CD4-positive, alpha-beta T cell (primary cell): ENCODE data around the gene SUPT3H. TPM values are rescaled to one million over a fixed set of nuclear protein-coding genes. Genes with fewer than 3 reads are reported as not detected.

Experiments
- ATAC-seq: fragments of 200-7000 bp; cut with Tn5 transposase; one replicate; pipeline ENCODE4 v1.10.0; 2022; ENCODE audit warnings: mild to moderate bottlenecking; ENCODE audit not compliant: poor library complexity
- CTCF ChIA-PET: fragments of 350-600 bp; sonication (Branson Sonifier 250); formaldehyde crosslinking; loops from one replicate; lab custom pipeline; 2021; ENCODE audit warnings: antibody characterized with exemption, inconsistent platforms; lab: Charles Lee
- POLR2A ChIA-PET: fragments of 350-600 bp; sonication (Branson Sonifier 250); formaldehyde crosslinking; loops from one replicate; lab custom pipeline; 2021; ENCODE audit warnings: antibody characterized with exemption, inconsistent platforms; lab: Charles Lee
- DNase-seq, 14 experiments: peaks; one replicate each; pipeline ENCODE4 v3.0.0-alpha.2; 2013 to 2020; ENCODE audit warnings: mixed read lengths in 2 of 14
- H3K27ac ChIP-seq, 2 donors: one replicate each; pipeline versions ENCODE4 v1.5.1 to v1.7.0; 2013; ENCODE audit warnings: low read length in 2 of 2, low read depth in 1 of 2, mild to moderate bottlenecking in 1 of 2
- H3K27me3 ChIP-seq, 2 experiments: 1 replicate in 1 of 2; 2 replicates in 1 of 2; pipeline versions ENCODE4 v1.6.1 to v1.7.0; 2013; ENCODE audit warnings: low read length in 2 of 2, control low read depth in 1 of 2, mild to moderate bottlenecking in 1 of 2, moderate library complexity in 1 of 2; ENCODE audit not compliant: insufficient read depth in 2 of 2, control insufficient read depth in 1 of 2
- H3K36me3 ChIP-seq: one replicate; pipeline ENCODE4 v1.6.1; 2013; ENCODE audit warnings: low read length, control low read depth; ENCODE audit not compliant: insufficient read depth
- H3K4me1 ChIP-seq: one replicate; pipeline ENCODE4 v1.6.1; 2013; ENCODE audit warnings: low read length, control low read depth; ENCODE audit not compliant: insufficient read depth
- H3K4me3 ChIP-seq: one replicate; pipeline ENCODE4 v1.5.1; 2013; ENCODE audit warnings: mild to moderate bottlenecking, low read length, moderate library complexity
- H3K9me3 ChIP-seq, 2 experiments: 1 replicate in 1 of 2; 2 replicates in 1 of 2; pipeline versions ENCODE4 v1.6.1 to v1.7.0; 2013; ENCODE audit warnings: low read length in 2 of 2, mild to moderate bottlenecking in 2 of 2, control low read depth in 1 of 2, moderate library complexity in 1 of 2; ENCODE audit not compliant: control insufficient read depth in 1 of 2, insufficient read depth in 1 of 2
- H3K27ac Mint-ChIP-seq: one replicate; pipeline ENCODE4 v1.8.0; 2020; ENCODE audit warnings: mixed read lengths
- H3K27me3 Mint-ChIP-seq: one replicate; pipeline ENCODE4 v1.8.0; 2021; ENCODE audit warnings: mixed read lengths
- H3K36me3 Mint-ChIP-seq: one replicate; pipeline ENCODE4 v1.8.0; 2021; ENCODE audit warnings: low read depth, mixed read lengths
- H3K4me1 Mint-ChIP-seq: one replicate; pipeline ENCODE4 v1.8.0; 2021; ENCODE audit warnings: low read depth, mixed read lengths
- H3K4me3 Mint-ChIP-seq: one replicate; pipeline ENCODE4 v1.8.0; 2020; ENCODE audit warnings: mild to moderate bottlenecking, mixed read lengths
- H3K9me3 Mint-ChIP-seq: one replicate; pipeline ENCODE4 v1.8.0; 2020; ENCODE audit warnings: mixed read lengths
- intact Hi-C, 2 experiments: fragments of 100-400 bp; cut with DNase I in 1 of 2; cut with micrococcal nuclease in 1 of 2; formaldehyde crosslinking; loops; one replicate each; pipeline versions ENCODE4 v1.15.1 to v1.9.0; 2023 to 2025; cut with DNase I, micrococcal nuclease
- total RNA-seq, 174 experiments: library from RNA in 2 of 174; stranded (reverse) in 2 of 174; gene quantifications; one replicate each; pipeline ENCODE4 v1.2.3 and lab custom pipeline; 2021 to 2026
- TF ChIP-seq, protein P1 (sequence below): fragments of 200-600 bp; IDR thresholded peaks from one replicate; pipeline ENCODE4 v1.8.0; 2022; ENCODE audit warnings: antibody characterized with exemption, mild to moderate bottlenecking

Gene SUPT3H
- total RNA-seq, 2 experiments from 2014 or later, result 8.9 to 10.5 TPM

DNA sequence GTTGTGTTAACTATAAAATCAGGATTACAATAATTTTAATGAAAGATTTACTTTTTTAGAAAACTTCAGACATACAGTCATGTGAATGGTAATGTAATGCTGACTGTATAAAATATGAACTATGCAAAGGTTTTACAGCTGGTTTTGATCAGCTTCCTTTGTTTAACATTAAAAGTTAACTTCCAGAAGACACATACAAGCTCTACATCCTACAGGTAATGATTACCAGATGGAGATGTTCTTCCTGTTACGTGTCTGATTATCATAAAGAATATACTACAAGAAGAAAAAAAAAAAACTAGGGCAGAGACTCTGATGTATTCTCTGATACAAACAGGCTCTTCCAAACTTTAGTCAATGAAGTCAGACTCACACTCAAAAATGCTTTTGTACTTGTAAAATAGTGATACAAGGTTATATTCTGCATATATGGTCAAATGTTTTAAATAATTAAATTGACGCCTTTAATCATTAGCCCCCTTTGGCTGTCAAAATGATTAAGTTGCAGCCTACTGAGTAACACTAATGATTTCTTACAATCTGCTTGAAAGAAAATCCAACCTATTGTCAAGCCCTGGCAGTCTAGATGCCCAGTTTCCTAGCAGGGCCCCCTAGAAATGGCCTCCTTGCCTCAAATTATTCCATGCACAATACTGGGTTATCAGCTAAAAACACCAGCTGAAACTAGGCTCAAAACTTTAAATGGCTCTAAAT is 301.4 kb downstream of the SUPT3H start:
- Mint-ChIP-seq H3K4me1 (peaks cover 29% of the 10 kb centered on the region), H3K27me3 (no peaks in the 10 kb centered on the region), H3K36me3 (peaks cover 23% of the 10 kb centered on the region), H3K27ac (no peak overlapping the region), H3K4me3 (no peak overlapping the region), H3K9me3 (peaks cover 15% of the 10 kb centered on the region)
- no peak overlapping the region for H3K4me3 ChIP-seq
- H3K27me3 ChIP-seq, result no peaks in the 10 kb centered on the region
- TF ChIP-seq, protein P1, sequence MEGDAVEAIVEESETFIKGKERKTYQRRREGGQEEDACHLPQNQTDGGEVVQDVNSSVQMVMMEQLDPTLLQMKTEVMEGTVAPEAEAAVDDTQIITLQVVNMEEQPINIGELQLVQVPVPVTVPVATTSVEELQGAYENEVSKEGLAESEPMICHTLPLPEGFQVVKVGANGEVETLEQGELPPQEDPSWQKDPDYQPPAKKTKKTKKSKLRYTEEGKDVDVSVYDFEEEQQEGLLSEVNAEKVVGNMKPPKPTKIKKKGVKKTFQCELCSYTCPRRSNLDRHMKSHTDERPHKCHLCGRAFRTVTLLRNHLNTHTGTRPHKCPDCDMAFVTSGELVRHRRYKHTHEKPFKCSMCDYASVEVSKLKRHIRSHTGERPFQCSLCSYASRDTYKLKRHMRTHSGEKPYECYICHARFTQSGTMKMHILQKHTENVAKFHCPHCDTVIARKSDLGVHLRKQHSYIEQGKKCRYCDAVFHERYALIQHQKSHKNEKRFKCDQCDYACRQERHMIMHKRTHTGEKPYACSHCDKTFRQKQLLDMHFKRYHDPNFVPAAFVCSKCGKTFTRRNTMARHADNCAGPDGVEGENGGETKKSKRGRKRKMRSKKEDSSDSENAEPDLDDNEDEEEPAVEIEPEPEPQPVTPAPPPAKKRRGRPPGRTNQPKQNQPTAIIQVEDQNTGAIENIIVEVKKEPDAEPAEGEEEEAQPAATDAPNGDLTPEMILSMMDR, result no peak
- no peaks in the 10 kb centered on the region for H3K36me3 ChIP-seq
- ChIA-PET POLR2A (interaction anchor here (0.7 kb wide), 1 partner anchor 13 kb away, joined by 4 read pairs; no protein-coding TSS in a partner anchor), CTCF (interaction anchor here (0.6 kb wide), 1 partner anchor 78 kb away, joined by 3 read pairs; no protein-coding TSS in a partner anchor)
- DNase-seq (no peak), ATAC-seq (no peak)
- no peaks in the 10 kb centered on the region for H3K4me1 ChIP-seq
- no peak overlapping the region for H3K27ac ChIP-seq
- intact Hi-C loops, result no loop called here
- peaks cover 14 to 17% of the 10 kb centered on the region in 2 experiments for H3K9me3 ChIP-seq

DNA sequence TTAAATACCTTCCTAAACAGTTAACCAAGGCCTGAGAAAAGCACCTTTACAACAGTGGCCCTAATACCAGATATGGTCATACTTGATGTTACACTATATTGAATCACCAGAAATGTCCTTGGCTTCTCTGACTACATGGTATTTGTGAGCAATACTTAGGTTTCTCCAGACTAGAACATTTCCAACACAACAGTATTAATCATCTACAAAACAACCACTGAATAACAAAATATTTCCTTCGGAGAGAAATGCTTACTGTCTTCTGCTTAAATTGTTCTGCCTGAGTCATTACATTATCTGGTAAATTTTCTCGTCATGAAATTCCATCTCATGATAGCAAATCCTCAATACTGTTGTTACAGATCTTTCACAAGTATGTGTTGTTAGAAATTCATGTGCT is 302.5 kb downstream of the SUPT3H start:
- Mint-ChIP-seq H3K9me3 (peaks cover 12% of the 10 kb centered on the region), H3K27me3 (no peaks in the 10 kb centered on the region), H3K36me3 (peaks cover 19% of the 10 kb centered on the region), H3K4me1 (peaks cover 32% of the 10 kb centered on the region), H3K27ac (no peak overlapping the region), H3K4me3 (no peak overlapping the region)
- H3K27ac ChIP-seq, result no peak overlapping the region
- H3K4me3 ChIP-seq, result no peak overlapping the region
- no peaks in the 10 kb centered on the region for H3K36me3 ChIP-seq
- ATAC-seq, result no peak
- no peaks in the 10 kb centered on the region for H3K27me3 ChIP-seq
- intact Hi-C loops, result no loop called here
- peaks cover 14 to 17% of the 10 kb centered on the region in 2 experiments for H3K9me3 ChIP-seq
- DNase-seq, result no peak
- no peaks in the 10 kb centered on the region for H3K4me1 ChIP-seq
- ChIA-PET POLR2A (no interaction called here), CTCF (no interaction called here)
- TF ChIP-seq, protein P1, result no peak

DNA sequence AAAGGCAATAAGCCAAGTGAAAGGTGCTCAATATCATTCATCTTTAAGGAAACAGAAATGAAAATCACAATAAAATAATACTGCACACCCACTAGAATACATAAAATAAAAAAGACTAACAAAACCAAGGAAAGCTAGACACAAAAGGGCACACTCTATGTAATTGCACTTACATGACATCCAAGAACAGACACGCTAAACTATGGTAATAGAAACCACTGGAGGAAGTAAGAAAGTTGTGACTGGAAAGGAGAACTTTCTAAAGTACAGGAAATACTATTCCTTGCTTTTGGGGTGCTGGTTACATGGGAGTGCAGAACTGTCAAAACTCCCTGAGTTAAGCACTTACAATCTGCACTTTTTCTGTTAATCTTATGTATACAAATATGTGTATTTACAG is 303.3 kb downstream of the SUPT3H start:
- H3K27me3 ChIP-seq, result no peaks in the 10 kb centered on the region
- no peaks in the 10 kb centered on the region for H3K36me3 ChIP-seq
- no peak for DNase-seq
- TF ChIP-seq, protein P1, result no peak
- Mint-ChIP-seq H3K27me3 (no peaks in the 10 kb centered on the region), H3K9me3 (peaks cover 7% of the 10 kb centered on the region), H3K36me3 (peaks cover 12% of the 10 kb centered on the region), H3K4me3 (no peak overlapping the region), H3K4me1 (peaks cover 32% of the 10 kb centered on the region), H3K27ac (no peak overlapping the region)
- ChIA-PET CTCF (no interaction called here), POLR2A (no interaction called here)
- H3K9me3 ChIP-seq, result peaks cover 13 to 17% of the 10 kb centered on the region in 2 experiments
- H3K4me3 ChIP-seq, result no peak overlapping the region
- no peak for ATAC-seq
- no peaks in the 10 kb centered on the region for H3K4me1 ChIP-seq
- intact Hi-C loops, result no loop called here
- no peak overlapping the region for H3K27ac ChIP-seq
